GM12892 (cell line): ENCODE measurements around the gene KLRC1.
"Not testable (repeated sequence)": the region's sequence is repeated elsewhere in the genome, so short reads cannot be mapped to it uniquely, and the experiment has no call there.

Source experiments
- POLR2A ChIP-seq: IDR thresholded peaks from 2 replicates; pipeline ENCODE4 v1.6.1; 2011; ENCODE audit warnings: low read depth, low read length, control low read depth
- POLR2AphosphoS5 ChIP-seq: IDR thresholded peaks from 2 replicates; pipeline ENCODE4 v1.6.1; 2011; ENCODE audit warnings: low read depth, low read length, control low read depth

DNA sequence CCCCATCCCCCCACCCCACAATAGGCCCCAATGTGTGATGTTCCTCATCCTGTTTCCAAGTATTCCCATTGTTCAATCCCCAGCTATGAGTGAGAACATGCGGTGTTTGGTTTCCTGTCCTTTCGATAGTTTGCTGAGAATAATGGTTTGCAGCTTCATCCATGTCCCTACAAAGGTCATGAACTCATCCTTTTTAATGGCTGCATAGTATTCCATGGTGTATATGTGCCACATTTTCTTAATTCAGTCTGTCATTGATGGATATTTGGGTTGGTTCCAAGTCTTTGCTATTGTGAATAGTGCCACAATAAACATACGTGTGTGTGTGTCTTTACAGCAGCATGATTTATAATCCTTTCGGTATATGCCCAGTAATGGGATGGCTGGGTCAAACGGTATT lies 19.6 kb upstream of the KLRC1 start:
- not testable (repeated sequence) for TF ChIP-seq POLR2AphosphoS5, POLR2A
